Tongue (tissue), 2 donors: ENCODE measurements around the gene CEP44. TPM values are rescaled to one million over a fixed set of nuclear protein-coding genes. Genes with fewer than 3 reads are reported as not detected.
A peak's percentile ranks its signal among the peaks of the same experiment; 100 is the strongest.
"Not testable (repeated sequence)": the region's sequence is repeated elsewhere in the genome, so short reads cannot be mapped to it uniquely, and the experiment has no call there.

Source experiments
- DNase-seq: peaks from one replicate; pipeline ENCODE4 v3.0.0-alpha.2; 2015
- total RNA-seq: library from RNA; depleted of rRNA; stranded (reverse); fragments of >200 nt; gene quantifications from one replicate; pipeline ENCODE4 v1.2.3, GENCODE V29; 2014

Gene CEP44
- total RNA-seq, 1 donor from 2014 or later = 32.8 TPM

- DNase-seq = no peak
These were observed 41.0 kb downstream of the CEP44 start for GRCh38 chr4:174324725-174325124.

- no peak for DNase-seq
These were observed 49.2 kb downstream of the CEP44 start for GRCh38 chr4:174332741-174333493.

GRCh38 chr4:174334628-174335027 lies 50.9 kb downstream of the CEP44 start:
- no peak for DNase-seq

GRCh38 chr4:174340714-174341113 lies 57.0 kb downstream of the CEP44 start:
- no peak for DNase-seq

GRCh38 chr4:174349156-174349555 lies 65.4 kb downstream of the CEP44 start:
- DNase-seq = no peak

GRCh38 chr4:174352061-174352819 lies 68.5 kb downstream of the CEP44 start:
- peak; percentile 8 for DNase-seq

GRCh38 chr4:174357321-174357720 lies 73.6 kb downstream of the CEP44 start:
- DNase-seq = no peak

GRCh38 chr4:174358410-174358809 lies 74.7 kb downstream of the CEP44 start:
- no peak for DNase-seq

GRCh38 chr4:174358829-174359228 lies 75.1 kb downstream of the CEP44 start:
- DNase-seq = no peak

- no peak for DNase-seq
These were observed 78.6 kb downstream of the CEP44 start for GRCh38 chr4:174362340-174362739.

GRCh38 chr4:174363782-174364181 lies 80.1 kb downstream of the CEP44 start:
- DNase-seq = not testable (repeated sequence)

- peak; percentile 72 for DNase-seq
These were observed 81.4 kb downstream of the CEP44 start for GRCh38 chr4:174365018-174365587.

- DNase-seq = no peak
These were observed 86.3 kb downstream of the CEP44 start for GRCh38 chr4:174369985-174370384.

GRCh38 chr4:174373821-174374220 lies 90.1 kb downstream of the CEP44 start:
- DNase-seq = no peak

GRCh38 chr4:174375422-174375821 lies 91.7 kb downstream of the CEP44 start:
- DNase-seq = no peak

- no peak for DNase-seq
These were observed 93.9 kb downstream of the CEP44 start for GRCh38 chr4:174377613-174378012.

GRCh38 chr4:174378951-174379350 lies 95.2 kb downstream of the CEP44 start:
- DNase-seq = no peak

GRCh38 chr4:174380206-174380605 lies 96.5 kb downstream of the CEP44 start:
- DNase-seq = not testable (repeated sequence)

GRCh38 chr4:174380699-174381439 lies 97.2 kb downstream of the CEP44 start:
- DNase-seq = no peak

- no peak for DNase-seq
These were observed 97.7 kb downstream of the CEP44 start for GRCh38 chr4:174381440-174381800.
